CD4-positive, alpha-beta T cell treated with Interleukin-17A for 4 hours (primary cell): ENCODE results near the gene PRAME.
"Not testable (repeated sequence)": the region's sequence is repeated elsewhere in the genome, so short reads cannot be mapped to it uniquely, and the experiment has no call there.

ENCODE experiments used
- DNase-seq: peaks from one replicate; pipeline ENCODE4 v3.0.0-alpha.2; 2020; ENCODE audit warnings: mixed read lengths

Gene PRAME

DNA sequence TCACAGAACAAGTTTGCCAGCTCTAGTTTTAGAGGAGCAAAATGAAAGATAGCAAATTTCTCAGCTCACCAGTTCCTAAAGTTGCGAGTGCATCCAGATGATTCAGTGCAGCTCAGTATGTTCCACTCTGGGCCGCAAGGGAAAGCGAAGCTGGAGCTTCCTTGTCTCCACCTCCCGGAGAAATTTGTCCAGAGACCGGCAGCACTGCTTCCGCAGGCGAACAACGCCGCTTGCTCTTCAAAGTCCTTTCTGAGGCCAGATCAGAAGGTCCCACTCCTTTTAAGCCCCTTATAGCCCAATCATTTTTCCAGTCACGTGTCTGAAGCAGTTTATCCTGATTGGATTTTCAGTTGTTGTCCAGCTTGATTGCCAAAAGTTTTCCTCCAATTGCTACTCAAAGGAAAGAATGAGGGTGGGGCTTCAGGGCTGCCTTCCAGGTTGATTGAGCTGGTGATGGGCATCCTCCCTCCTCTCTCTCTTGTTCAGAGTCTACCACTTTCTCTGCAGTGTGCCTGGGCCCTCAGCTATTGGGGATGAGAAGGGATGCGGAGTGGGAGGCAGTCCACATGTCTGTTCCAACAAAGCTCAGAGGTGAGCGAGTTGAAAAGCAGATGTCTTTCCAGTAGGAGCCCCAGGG is 38.9 kb downstream of the PRAME start, which contains the start of gene ZNF280A:
TSS of gene ZNF280A (minus strand) at position 251 of the 637 bp plus-strand sequence. CDS start 4,640 bp downstream, outside the sequence.
- DNase-seq, result no peak

DNA sequence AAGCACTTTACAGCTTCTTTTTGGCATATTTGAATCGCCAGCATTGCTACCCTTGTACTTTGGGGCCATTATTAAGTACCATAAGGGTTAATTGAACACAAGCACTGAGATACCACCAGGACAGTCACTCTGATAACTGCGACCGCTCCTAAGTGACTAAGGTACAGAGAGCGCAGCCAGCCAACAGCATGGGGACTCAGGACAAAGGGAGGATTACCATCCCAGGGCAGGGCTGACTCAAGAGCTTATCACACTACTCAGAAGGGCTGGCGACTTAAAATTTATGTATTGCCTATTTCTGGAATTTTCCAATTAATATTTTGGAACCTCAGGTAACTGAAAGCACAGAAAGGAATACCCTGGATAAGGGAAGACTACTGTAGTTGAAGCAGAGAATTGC is 39.5 kb downstream of the PRAME start:
- DNase-seq, result no peak

DNA sequence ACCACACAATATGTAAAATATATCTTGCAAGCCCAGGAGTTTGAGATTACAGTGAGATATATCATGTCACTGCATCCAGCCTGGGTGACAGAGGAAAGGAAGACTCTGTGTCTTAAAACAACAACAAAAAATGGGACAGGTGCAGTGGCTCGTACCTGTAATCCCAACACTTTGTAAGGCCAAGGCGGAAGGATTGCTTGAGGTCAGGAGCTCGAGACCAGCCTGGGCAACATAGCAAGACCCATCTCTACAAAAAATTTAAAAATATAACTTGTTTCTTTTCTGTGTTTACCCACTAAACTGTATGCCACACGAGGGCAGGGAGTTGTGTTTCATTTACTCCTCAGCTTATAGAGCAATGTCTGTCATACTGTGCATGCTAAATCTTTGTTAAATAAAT is 42.1 kb downstream of the PRAME start:
- DNase-seq, result no peak

DNA sequence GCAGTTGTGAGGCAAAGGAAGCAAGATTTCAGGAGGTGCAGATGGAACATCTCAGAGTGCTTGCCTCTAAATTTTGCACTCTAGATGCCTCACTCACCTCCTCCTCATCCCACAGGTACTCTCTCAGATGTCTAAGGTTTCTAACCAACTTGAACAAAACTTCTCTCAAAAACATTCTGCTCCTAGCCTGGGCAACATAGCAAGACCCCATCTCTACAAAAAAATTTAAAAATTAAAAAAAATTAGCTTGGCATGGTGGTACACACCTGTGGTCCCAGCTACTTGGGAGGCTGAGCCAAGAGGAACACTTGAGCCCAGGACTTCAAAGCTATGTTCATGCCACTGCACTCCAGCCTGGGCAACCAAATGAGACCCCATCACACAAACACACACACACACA is 43.2 kb downstream of the PRAME start:
- DNase-seq, result no peak

- not testable (repeated sequence) for DNase-seq
Measured at GRCh38 chr22:22514431-22514830, 44.6 kb downstream of the PRAME start.

- DNase-seq, result no peak
Measured at GRCh38 chr22:22513619-22514018, 45.4 kb downstream of the PRAME start.

DNA sequence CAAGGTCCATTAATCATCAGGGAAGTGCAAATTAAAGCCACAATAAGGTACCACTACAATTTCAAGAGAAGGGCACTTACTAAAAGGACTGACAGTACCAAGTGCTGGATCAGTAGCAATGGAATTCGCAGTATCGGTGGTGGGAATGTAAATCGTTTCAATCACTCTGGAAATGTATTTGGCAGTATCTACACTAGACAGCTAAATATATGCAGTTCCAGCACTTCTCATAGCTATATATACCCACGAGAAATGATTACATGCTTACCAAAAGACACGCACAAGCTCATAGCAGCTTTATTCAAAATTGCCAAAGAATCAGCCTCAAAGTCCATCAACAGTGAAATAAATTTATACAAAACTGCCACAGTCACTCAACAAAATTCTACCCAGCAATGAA is 46.1 kb downstream of the PRAME start:
- DNase-seq, result no peak

- DNase-seq, result not testable (repeated sequence)
Measured at GRCh38 chr22:22510833-22511232, 48.2 kb downstream of the PRAME start.

- DNase-seq, result not testable (repeated sequence)
Measured at GRCh38 chr22:22509912-22510311, 49.2 kb downstream of the PRAME start.

DNA sequence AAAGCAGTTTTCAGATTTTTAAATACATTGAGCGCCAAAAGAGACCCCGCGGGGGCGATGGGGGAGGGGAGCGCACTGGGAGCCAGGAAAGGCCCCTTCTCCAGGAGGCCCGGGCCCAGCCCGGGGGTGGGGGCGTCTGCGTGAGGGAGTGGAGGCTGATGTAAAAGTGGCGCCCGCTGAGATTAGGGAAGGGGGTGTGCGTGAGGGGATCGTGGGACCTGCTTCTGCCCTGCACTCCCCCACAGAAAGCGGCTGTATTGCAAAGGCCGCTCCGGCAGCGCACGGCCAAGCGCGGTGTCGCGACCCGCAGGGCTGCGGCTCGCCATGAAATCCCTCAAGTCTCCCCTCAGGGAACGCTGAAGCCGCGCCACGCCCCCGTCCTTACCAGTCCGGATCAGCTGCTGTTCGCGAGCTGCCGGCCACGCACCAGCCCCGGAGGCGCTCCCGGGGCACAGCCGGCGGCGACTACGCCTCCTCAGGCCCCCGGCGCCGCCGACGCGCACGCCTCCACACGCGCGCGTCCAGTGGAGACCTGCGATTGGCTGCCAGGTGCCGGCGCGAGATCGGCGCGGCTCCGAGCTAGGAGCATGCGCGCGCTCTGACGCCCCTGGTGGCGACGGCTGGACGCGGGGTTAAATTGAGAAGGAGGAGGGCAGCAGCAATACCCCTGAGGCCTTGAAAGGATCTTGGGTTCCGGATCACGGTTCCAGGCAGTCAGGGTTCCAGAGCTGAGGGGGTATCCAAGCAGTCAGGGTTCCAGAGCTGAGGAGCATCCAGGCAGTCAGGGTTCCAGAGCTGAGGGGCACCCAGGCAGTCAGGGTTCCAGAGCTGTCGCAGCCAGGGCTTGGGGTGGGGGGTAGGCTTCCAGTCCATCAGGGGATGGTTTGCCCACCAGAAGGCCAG is 50.5 kb downstream of the PRAME start, which contains the start of gene ZNF280B:
TSS of gene ZNF280B (minus strand) at position 469 of the 903 bp plus-strand sequence. CDS start 19,344 bp downstream, outside the sequence.
- peak; percentile 83 for DNase-seq

GRCh38 chr22:22507743-22508273 is 51.3 kb downstream of the PRAME start:
- no peak for DNase-seq

GRCh38 chr22:22506736-22507135 is 52.3 kb downstream of the PRAME start:
- DNase-seq, result no peak

DNA sequence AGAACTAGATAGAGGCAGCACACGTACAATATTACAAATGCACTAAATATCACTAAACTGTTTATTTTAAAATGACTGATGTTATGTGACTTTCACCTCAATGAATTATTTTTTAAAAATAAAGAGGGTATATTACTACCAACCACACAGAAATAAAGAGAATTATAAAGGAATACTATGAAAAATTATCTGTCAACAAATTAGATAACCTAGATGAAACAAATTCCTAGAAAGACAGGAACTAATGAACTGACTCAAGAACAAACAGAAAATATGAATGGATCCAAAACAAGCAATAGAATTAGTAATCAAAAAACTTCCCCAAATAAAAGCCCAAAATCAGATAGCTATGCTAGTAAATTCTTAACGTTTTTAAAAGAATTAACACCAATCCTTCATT is 60.8 kb downstream of the PRAME start:
- no peak for DNase-seq
